Lower leg skin (tissue), 4 donors: ENCODE results near the gene ESRP2. TPM values are rescaled to one million over a fixed set of nuclear protein-coding genes. Genes with fewer than 3 reads are reported as not detected.

Source experiments
- DNase-seq, 2 donors: peaks; one replicate each; pipeline ENCODE4 v3.0.0-alpha.2; 2019; ENCODE audit warnings: low spot score in 2 of 2
- H3K4me3 ChIP-seq: fragments of 200-600 bp; sonication (generic); 2 replicates; pipeline ENCODE4 v1.5.1; 2017; ENCODE audit warnings: mild to moderate bottlenecking, low read depth; ENCODE audit not compliant: poor library complexity, severe bottlenecking
- CTCF ChIP-seq, 3 donors: fragments of 450-650 bp; IDR thresholded peaks; one replicate each; pipeline ENCODE4 v1.5.1; 2016; ENCODE audit warnings: antibody characterized with exemption in 3 of 3, mild to moderate bottlenecking in 3 of 3, moderate library complexity in 2 of 3
- POLR2A ChIP-seq, 2 donors: fragments of 450-650 bp; IDR thresholded peaks; one replicate each; pipeline ENCODE4 v1.6.1; 2016 to 2017; ENCODE audit warnings: antibody characterized with exemption in 2 of 2, mild to moderate bottlenecking in 1 of 2, moderate library complexity in 1 of 2
- WGBS, 2 donors: methylation state at CpG; one replicate each; pipeline ENCODE4 v1.1.5; 2018; 5-methylcytosine and 5-hydroxymethylcytosine counted together
- intact Hi-C: fragments of 100-400 bp; cut with DNase I; formaldehyde crosslinking; loops from one replicate; pipeline ENCODE4 v1.15.0; 2023; ENCODE audit warnings: low total_unique reads
- total RNA-seq, 4 donors: library from RNA; depleted of rRNA; stranded (reverse); fragments of >200 nt; gene quantifications; one replicate each; pipeline ENCODE4 v1.1.0, GENCODE V29; 2016

The ESRP2 gene
- total RNA-seq, 4 donors from 2014 or later, result 84.3 to 120 (median 97.2) TPM

DNA sequence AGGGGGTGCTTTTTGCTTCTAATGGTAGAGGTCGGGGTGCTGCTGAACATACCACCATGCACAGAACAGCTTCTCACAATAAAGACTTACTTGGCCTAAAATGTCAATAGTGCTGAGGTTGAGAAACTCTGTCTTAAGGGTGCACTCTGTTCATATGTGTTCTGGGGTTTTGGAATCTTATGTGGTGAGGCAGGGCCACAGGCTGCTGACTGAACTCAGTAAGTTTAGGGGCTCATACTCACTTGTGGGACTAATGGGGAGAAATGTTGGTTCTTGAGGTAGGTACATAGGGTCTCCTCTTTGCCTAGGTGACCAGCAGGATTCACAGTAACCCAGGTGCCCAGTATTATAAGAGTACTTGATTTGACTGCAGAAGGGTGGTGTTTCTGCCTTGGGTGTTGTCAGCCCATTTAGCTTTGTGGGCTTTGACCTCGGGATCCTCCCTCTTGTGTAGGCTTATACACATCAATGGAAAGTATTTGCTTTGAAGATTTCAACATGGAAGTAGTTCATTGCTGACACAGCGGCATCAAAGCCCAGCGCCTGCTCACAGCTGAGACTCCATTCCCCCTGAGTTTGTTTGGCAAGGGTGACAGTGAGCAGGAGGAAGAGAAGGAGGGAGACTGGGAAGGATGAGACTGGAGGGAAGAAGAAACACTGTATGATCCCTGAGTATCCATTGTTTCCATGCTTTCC is 45.6 kb upstream of the ESRP2 start:
- H3K4me3 ChIP-seq, result no peak overlapping the region
- DNase-seq, result no peak
- 77 to 80% methylated on average over 4 of the region's 4 CpGs for WGBS, 2 donors
- TF ChIP-seq POLR2A (IDR thresholded peaks at IDR 0.05) (no peak), CTCF (IDR thresholded peaks at IDR 0.05) (no peak)
- intact Hi-C loops, result no loop called here

- no peak for DNase-seq
- TF ChIP-seq POLR2A (IDR thresholded peaks at IDR 0.05), result no peak
- TF ChIP-seq CTCF (IDR thresholded peaks at IDR 0.05), result no peak
- H3K4me3 ChIP-seq, result no peak overlapping the region
- 79 to 84% methylated on average over 13 of the region's 13 CpGs for WGBS, 2 donors
- intact Hi-C loops, result no loop called here
These were observed 44.0 kb upstream of the ESRP2 start for GRCh38 chr16:68279726-68280558.

DNA sequence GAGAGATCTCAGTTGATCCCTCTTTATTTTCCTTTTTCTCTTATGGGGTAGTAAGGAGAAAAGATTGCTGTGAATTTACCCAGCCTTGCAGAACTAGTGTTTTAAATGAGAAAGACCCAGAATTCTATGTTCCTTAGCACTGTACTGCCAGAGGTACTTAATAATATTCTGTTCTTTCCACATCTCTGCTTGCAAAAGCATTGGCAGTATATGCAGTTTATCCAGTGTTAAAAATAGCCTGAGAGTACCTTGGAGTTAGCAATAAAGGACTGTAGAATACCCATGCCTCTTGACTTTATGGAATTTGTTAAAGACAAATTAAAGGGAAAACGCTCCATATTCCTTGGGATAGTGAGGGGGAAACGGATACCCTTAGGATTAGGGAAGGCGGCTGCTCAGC is 40.3 kb upstream of the ESRP2 start:
- DNase-seq, result no peak
- 48 to 51% methylated on average over 3 of the region's 3 CpGs for WGBS, 2 donors
- no peak overlapping the region for H3K4me3 ChIP-seq
- TF ChIP-seq CTCF (IDR thresholded peaks at IDR 0.05) (no peak), POLR2A (IDR thresholded peaks at IDR 0.05) (no peak)
- intact Hi-C loops, result no loop called here

- intact Hi-C loops, result no loop called here
- WGBS, 2 donors, result 34 to 44% methylated on average over 4 of the region's 4 CpGs
- no peak for DNase-seq
- no peak overlapping the region for H3K4me3 ChIP-seq
- TF ChIP-seq CTCF (IDR thresholded peaks at IDR 0.05) (no peak), POLR2A (IDR thresholded peaks at IDR 0.05) (no peak)
These were observed 39.8 kb upstream of the ESRP2 start for GRCh38 chr16:68275611-68276191.

DNA sequence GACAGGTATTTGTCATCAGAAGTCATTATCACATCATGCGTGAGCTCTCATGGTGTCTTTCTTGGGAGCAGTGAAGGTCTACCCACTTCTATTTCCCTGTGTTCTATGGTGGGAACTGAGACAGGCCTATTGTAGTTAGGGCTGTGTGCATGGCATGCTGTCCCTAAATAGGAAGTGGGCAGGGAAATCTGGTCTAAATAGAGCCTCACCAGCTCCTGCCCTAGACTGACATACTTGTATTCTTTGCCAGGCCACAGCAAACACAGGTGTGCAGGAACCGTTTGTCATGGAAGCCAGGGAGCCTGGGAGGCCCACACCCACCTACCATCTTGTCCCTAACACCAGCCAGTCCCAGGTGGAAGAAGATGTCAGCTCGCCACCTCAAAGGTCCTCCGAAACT is 38.5 kb upstream of the ESRP2 start:
- no peak overlapping the region for H3K4me3 ChIP-seq
- intact Hi-C loops, result no loop called here
- no peak for TF ChIP-seq POLR2A (IDR thresholded peaks at IDR 0.05)
- TF ChIP-seq CTCF (IDR thresholded peaks at IDR 0.05), result no peak
- no peak for DNase-seq
- WGBS, 2 donors, result 75 to 84% methylated on average over 4 of the region's 4 CpGs
